ENCODE results near the gene OR2T4. TPM values are rescaled to one million over a fixed set of nuclear protein-coding genes. Genes with fewer than 3 reads are reported as not detected.

Gene OR2T4
- not detected for total RNA-seq
- long read RNA-seq: 0 reads

GRCh38 chr1:248361121-248361715 is at the start of gene OR2T4:
Gene OR2T4 (plus strand): TSS chr1:248361665. CDS start chr1:248361665, 0 bp downstream.
- intact Hi-C loops (cut with DNase I): no loop called here
- no peak for DNase-seq (ENCODE audit: low spot score)

GRCh38 chr1:248316796-248317195 is 44.7 kb upstream of the OR2T4 start:
- no peak for DNase-seq (ENCODE audit: low spot score)
- intact Hi-C loops (cut with DNase I): no loop called here

DNA sequence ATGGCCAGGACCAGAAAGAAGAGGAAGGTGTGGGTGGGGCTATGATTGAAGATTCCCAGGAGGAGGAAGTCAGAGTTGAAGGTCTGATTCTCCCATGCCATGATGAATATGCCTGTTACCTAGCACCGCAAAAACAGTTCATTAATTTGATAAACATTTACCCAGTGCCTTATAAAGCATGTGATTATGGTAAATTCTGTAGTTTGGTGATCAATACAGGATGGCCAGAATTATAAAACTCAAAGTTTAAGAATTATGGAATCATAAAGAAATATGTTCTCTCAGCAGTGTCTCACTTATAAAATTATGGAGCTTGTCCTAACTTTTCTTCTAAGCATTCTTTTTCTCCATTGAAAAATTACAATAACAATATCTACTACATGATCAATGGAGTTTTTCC is 37.0 kb upstream of the OR2T4 start, which contains the start of gene OR2M7:
Gene OR2M7 (minus strand): TSS at position 101 of the 400 bp plus-strand sequence. CDS start 0 bp downstream, at position 101.
- no peak for DNase-seq (ENCODE audit: low spot score)
- intact Hi-C loops (cut with DNase I): no loop called here

DNA sequence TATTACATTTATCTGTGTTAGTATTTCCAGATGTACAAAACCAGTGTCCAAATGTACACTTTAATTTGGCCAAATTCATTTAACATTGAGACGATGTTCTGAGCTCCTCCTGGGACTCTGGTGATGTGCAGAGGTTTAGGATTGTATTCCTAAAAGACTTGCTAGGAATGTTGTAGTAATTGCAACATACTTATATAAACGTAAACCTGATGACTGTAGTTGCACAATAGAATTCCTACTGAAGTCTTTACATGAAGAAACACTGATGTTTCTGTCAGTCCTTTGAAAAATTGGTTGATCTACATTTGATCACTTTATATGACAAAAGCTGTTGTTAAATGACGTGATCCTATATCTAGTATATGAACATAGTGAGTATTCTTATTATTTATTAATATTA is 18.0 kb upstream of the OR2T4 start:
- DNase-seq (ENCODE audit: low spot score): no peak
- intact Hi-C loops (cut with DNase I): no loop called here

DNA sequence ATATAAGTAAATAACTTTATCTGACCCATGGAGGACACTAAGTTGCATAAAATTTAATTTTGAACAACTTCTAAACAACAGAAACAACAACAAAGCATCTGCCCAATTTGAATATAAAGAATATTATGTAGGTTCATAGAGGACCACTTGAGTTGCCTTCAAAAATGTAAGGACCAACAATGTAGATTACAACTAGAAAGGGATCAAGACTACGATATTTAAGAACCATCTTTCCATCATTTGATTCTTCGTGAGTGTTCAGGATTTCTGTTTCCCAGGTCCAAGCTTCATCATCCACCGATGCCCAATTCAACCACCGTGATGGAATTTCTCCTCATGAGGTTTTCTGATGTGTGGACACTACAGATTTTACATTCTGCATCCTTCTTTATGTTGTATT is 13.0 kb upstream of the OR2T4 start, which contains the start of gene OR14C36:
Gene OR14C36 (plus strand): TSS at position 301 of the 400 bp plus-strand sequence. CDS start 0 bp downstream, at position 301.
- no peak for DNase-seq (ENCODE audit: low spot score)
- intact Hi-C loops (cut with DNase I): no loop called here

DNA sequence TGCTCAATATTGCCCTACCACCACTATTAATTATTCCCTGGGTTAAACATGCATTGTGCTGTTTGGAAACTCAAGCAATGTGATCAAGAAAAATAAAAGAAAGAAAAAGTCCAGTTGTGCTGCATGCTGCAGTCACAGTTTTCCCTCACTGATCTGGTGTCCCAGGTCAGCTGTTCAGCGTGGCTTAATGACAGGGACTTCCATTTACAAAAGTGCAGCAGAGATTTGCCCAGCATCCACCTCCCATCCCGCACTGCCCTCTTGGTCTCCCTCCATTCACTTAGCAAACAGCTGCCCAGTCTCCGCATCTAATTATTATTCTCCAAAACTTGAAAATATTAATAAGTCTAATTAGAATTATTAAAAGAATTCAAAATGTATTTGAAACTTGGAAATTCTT is 2.0 kb upstream of the OR2T4 start:
- no peak for DNase-seq (ENCODE audit: low spot score)
- intact Hi-C loops (cut with DNase I): no loop called here

DNA sequence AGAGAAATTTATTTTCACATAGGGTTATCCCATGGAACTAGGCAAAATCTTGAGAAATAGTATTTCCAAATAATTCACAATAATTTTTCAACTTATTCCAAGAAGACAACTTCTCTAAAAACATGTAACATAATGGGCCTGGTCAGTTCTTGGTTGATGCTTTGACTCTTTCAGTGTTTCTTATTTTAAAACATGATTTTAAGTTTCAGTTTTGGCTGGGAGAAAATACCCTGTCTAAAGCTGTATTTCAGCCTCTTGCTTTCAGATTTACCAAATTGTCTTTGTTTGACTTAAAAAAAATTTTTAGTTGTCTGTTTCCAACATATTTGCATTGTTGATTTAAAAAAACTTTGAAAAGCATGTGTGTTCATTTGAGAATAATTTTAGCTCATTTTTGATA is 5.1 kb downstream of the OR2T4 start:
- DNase-seq (ENCODE audit: low spot score): no peak
- intact Hi-C loops (cut with DNase I): no loop called here

DNA sequence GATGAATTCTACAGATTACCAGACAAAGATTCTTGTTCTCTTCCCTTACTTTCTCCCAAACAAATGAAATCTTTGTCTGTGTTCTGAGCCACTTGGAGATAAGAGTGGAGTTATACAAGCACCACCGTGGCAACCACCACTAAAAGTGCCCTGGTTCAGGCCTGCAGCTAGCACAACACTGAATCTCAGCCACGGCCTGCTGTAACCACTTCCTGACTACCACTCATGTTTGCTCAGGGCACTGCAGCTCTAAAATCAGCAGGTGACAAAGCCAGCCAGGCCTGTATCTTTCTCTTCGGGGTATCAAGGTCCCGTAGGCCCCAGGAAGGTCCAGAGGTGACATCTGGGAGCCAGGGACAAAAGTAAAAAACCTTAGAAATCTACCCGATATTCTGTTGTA is 10.9 kb downstream of the OR2T4 start:
- DNase-seq (ENCODE audit: low spot score): no peak
- intact Hi-C loops (cut with DNase I): no loop called here

DNA sequence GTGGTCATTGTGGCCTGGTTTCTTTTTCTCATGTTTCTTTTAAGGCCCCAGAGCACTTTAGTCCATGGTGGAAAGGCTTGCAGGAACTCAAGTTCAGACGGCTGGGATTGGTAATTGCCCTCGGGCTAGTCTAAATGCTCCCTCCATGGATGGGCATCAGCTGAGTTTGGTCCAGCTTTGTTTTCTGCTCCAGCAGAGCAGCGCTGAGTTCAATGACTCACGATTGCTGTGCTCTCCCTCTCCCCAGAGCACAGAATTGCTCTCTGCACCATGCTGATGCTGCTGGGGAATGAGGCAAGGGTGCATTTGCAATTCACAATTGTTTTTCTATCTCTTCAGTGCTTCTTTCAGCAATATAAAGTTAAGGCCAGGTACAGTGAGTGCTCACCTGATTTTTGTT is 12.3 kb downstream of the OR2T4 start:
- DNase-seq (ENCODE audit: low spot score): no peak
- intact Hi-C loops (cut with DNase I): no loop called here

- intact Hi-C loops (cut with DNase I): no loop called here
- DNase-seq (ENCODE audit: low spot score): no peak
Measured at GRCh38 chr1:248375446-248375845, 14.0 kb downstream of the OR2T4 start, which contains the start of gene OR2T6. Gene OR2T6 (plus strand): TSS chr1:248375746. CDS start chr1:248387609, 11,863 bp downstream.

DNA sequence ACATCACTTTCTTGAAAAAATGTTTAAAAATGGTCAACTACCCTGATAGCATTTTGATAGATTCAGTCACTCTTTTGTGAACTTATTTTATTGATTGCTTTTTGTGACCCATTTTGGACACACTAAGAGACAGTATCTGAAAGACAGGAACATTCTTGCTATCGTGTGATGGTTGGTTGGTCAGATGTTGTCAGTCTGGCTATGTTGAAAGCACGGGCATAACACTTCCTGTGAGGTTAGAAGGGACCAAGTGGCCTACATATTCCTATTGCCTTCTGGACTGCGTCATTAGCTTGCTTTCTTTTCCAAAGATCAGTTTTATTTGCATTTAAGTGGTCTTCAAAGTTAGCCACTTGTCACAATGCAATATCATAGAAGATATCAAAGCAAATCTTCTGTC is 15.5 kb downstream of the OR2T4 start:
- intact Hi-C loops (cut with DNase I): no loop called here
- DNase-seq (ENCODE audit: low spot score): no peak

- intact Hi-C loops (cut with DNase I): no loop called here
- no peak for DNase-seq (ENCODE audit: low spot score)
Measured at GRCh38 chr1:248380854-248381253, 19.4 kb downstream of the OR2T4 start.

DNA sequence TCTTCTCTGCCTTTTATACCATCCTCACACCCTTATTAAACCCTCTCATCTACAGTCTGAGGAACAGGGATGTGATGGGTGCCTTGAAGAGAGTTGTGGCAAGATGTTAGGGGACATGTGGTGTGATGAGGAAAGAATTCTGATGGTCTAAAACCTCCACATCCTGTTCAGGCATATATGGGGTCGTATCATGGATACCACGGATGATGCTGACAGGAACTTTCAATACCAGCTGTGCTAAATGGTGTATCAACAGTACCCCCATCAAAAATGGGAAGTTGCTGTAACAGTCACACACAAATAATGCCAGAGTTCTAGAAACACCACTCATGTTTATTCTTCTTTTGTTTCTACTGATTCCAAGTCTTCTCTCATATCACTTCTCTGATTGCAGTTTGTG is 27.0 kb downstream of the OR2T4 start:
- no peak for DNase-seq (ENCODE audit: low spot score)
- intact Hi-C loops (cut with DNase I): no loop called here

- intact Hi-C loops (cut with DNase I): no loop called here
- DNase-seq (ENCODE audit: low spot score): no peak
Measured at GRCh38 chr1:248393050-248393449, 31.6 kb downstream of the OR2T4 start.

DNA sequence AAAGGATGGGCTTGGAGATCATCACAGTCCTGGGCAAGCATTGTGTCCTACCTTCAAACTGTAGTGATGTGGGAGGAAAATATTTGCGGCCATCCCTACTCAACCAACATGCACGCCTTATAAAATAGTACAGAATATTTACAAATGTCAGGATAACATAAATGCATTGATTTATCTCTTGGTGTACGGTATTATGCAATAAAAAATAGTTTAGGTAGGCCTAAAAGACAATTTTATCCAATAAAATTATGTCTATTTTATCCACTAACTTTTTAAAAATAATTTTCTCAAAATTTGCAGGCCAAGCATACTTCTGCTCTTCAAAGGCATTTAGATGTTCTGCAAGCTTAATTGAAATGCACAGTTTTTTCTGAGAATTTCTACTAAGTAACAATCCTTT is 41.3 kb downstream of the OR2T4 start, which contains the start of gene OR2T1:
Gene OR2T1 (plus strand): TSS at position 301 of the 400 bp plus-strand sequence. CDS start 3,100 bp downstream, outside the sequence.
- intact Hi-C loops (cut with DNase I): no loop called here
- no peak for DNase-seq (ENCODE audit: low spot score)

GRCh38 chr1:248404024-248404423 is 42.6 kb downstream of the OR2T4 start:
- intact Hi-C loops (cut with DNase I): no loop called here
- no peak for DNase-seq (ENCODE audit: low spot score)

DNA sequence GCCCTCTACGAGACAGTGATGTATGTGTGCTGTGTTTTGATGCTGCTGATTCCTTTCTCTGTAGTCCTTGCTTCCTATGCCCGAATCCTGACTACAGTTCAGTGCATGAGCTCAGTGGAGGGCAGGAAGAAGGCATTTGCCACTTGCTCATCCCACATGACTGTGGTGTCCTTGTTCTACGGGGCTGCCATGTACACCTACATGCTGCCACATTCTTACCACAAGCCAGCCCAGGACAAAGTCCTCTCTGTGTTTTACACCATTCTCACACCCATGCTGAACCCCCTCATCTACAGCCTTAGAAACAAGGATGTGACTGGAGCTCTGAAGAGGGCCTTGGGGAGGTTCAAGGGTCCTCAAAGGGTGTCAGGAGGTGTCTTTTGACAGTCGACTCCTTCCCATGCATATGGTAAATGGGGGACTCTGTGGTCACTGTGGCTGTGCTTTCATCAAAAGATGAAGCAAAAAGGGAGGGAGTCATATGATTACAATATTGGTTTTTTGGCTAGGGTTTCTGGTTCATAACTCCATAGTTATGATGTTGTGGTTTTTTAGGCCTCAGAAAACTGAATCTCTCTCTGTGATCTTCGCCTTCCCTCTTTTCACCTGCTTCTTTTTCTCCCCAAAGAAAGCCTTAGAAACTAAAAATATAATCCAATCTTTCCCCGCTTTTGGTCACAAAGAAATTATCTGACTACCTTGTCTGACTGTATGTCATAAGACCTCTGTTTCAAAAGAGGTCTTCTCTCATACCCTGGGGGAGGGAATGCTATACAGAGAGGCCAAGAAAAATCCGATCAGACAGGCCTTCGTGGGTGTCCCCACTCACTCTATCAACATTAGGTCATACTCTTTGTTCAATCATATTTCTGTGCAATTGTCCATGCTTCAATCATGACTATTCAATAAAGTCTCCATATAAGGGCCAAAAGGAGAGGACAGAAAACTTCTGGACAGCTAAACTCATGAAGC is 45.5 kb downstream of the OR2T4 start:
- DNase-seq (ENCODE audit: low spot score): no peak
- intact Hi-C loops (cut with DNase I): no loop called here
